HepG2 (cell line): Measurements from ENCODE around the gene INO80C. TPM values are rescaled to one million over a fixed set of nuclear protein-coding genes. Genes with fewer than 3 reads are reported as not detected.

Source experiments
- ATAC-seq: fragments of 200-7000 bp; cut with Tn5 transposase; 3 replicates; pipeline ENCODE4 v1.9.1; 2020; ENCODE audit warnings: mild to moderate bottlenecking, moderate library complexity
- BruUV-seq: library from RNA; stranded (reverse); fragments of 400-500 nt; replicated peaks from 2 replicates; lab custom pipeline; 2021; lab: Mats Ljungman, UMichigan
- CTCF ChIA-PET: fragments of 300-600 bp; formaldehyde crosslinking; extraction: SDS; loops from one replicate; lab custom pipeline; 2021; ENCODE audit warnings: low total read pairs, inconsistent platforms, low intra/inter-chr PET ratio; lab: Yijun Ruan, JAX
- POLR2A ChIA-PET: fragments of 350-600 bp; sonication (Branson Sonifier 250); formaldehyde crosslinking; loops from one replicate; lab custom pipeline; 2020; ENCODE audit warnings: antibody characterized with exemption, inconsistent platforms; lab: Yijun Ruan, JAX
- DNase-seq: peaks from one replicate; pipeline ENCODE4 v3.0.0-alpha.2; 2015; ENCODE audit warnings: low spot score
- FAIRE-seq: peaks from 3 replicates; lab custom pipeline; 2011; peaks lifted over from hg19 to GRCh38; lab: Jason Lieb, UNC
- H2AFZ ChIP-seq: one replicate; pipeline ENCODE4 v1.6.1; 2011; ENCODE audit warnings: low read length, inconsistent platforms
- H3K27ac ChIP-seq: fragments of 300-600 bp; 3 replicates; pipeline ENCODE4 v1.8.0; 2011; ENCODE audit warnings: mixed run types, mild to moderate bottlenecking, mixed read lengths, low read length, inconsistent platforms; ENCODE audit not compliant: insufficient read depth; ENCODE audit errors: extremely low read length
- H3K27me3 ChIP-seq, 2 experiments: fragments of 200-600 bp in 1 of 2; 2 replicates in 1 of 2; 3 replicates in 1 of 2; pipeline versions ENCODE4 v1.6.0 to v1.8.0; 2011; ENCODE audit warnings: low read length in 2 of 2, mild to moderate bottlenecking in 2 of 2, moderate library complexity in 2 of 2, inconsistent platforms in 1 of 2; ENCODE audit not compliant: insufficient read depth in 2 of 2, control insufficient read depth in 1 of 2
- H3K36me3 ChIP-seq, 2 experiments: fragments of 200-600 bp in 1 of 2; replicated peaks in 1 of 2; 2 replicates in 1 of 2; 3 replicates in 1 of 2; pipeline versions ENCODE4 v1.5.1 to v1.8.0; 2011; ENCODE audit warnings: low read length in 2 of 2, inconsistent platforms in 1 of 2; ENCODE audit not compliant: insufficient read depth in 2 of 2, control insufficient read depth in 1 of 2
- H3K4me1 ChIP-seq: 2 replicates; pipeline ENCODE4 v1.5.1; 2012; ENCODE audit warnings: low read length, inconsistent platforms; ENCODE audit not compliant: insufficient read depth
- H3K4me2 ChIP-seq: 2 replicates; pipeline ENCODE4 v1.6.0; 2011; ENCODE audit warnings: low read depth, low read length, inconsistent platforms
- H3K4me3 ChIP-seq, 3 experiments: fragments of 200-600 bp in 1 of 3; sonication (generic), shearing (Covaris generic) in 1 of 3; replicated peaks in 1 of 3; 2 replicates each; pipeline ENCODE4 v1.5.1; 2011 to 2016; ENCODE audit warnings: low read length in 3 of 3, inconsistent platforms in 2 of 3, low read depth in 2 of 3, mild to moderate bottlenecking in 2 of 3, control low read depth in 1 of 3, mixed read lengths in 1 of 3; ENCODE audit not compliant: insufficient read depth in 1 of 3
- H3K79me2 ChIP-seq: one replicate; pipeline ENCODE4 v1.6.1; 2011; ENCODE audit warnings: low read length, inconsistent platforms; ENCODE audit not compliant: insufficient read depth
- H3K9ac ChIP-seq: 2 replicates; pipeline ENCODE4 v1.6.0; 2011; ENCODE audit warnings: mild to moderate bottlenecking, low read depth, low read length, inconsistent platforms; ENCODE audit not compliant: insufficient read depth
- H3K9me3 ChIP-seq: 2 replicates; pipeline ENCODE4 v1.5.1; 2012; ENCODE audit warnings: mild to moderate bottlenecking, low read length
- H4K20me1 ChIP-seq: 2 replicates; pipeline ENCODE4 v1.6.0; 2011; ENCODE audit warnings: inconsistent platforms, mild to moderate bottlenecking, low read length, moderate library complexity; ENCODE audit not compliant: insufficient read depth
- ARID5B ChIP-seq: IDR thresholded peaks from 2 replicates; pipeline ENCODE4 v1.4.0; 2020; ENCODE audit warnings: mild to moderate bottlenecking, missing genetic modification reagents
- ELF3 ChIP-seq: IDR thresholded peaks from 2 replicates; pipeline ENCODE4 v1.6.1; 2016; ENCODE audit warnings: missing genetic modification reagents, missing compliant biosample characterization
- ETV5 ChIP-seq: IDR thresholded peaks from 2 replicates; pipeline ENCODE4 v1.6.1; 2018; ENCODE audit warnings: missing biosample characterization, missing genetic modification reagents, inconsistent platforms, borderline replicate concordance
- GATAD2A ChIP-seq: IDR thresholded peaks from 2 replicates; pipeline ENCODE4 v1.6.1; 2016
- HNF4A ChIP-seq: sonication (generic); formaldehyde crosslinking; IDR thresholded peaks from 2 replicates; pipeline ENCODE4 v1.4.0; 2020; ENCODE audit warnings: missing genetic modification reagents
- MTA1 ChIP-seq: sonication (generic); formaldehyde crosslinking; IDR thresholded peaks from 2 replicates; pipeline ENCODE4 v1.4.0; 2020; ENCODE audit warnings: missing genetic modification reagents, mild to moderate bottlenecking, borderline replicate concordance
- NCOA2 ChIP-seq: sonication (generic); formaldehyde crosslinking; IDR thresholded peaks from 2 replicates; pipeline ENCODE4 v1.8.0; 2022; ENCODE audit warnings: inconsistent platforms
- NFKB2 ChIP-seq: sonication (generic); formaldehyde crosslinking; IDR thresholded peaks from 2 replicates; pipeline ENCODE4 v1.4.0; 2020; ENCODE audit warnings: missing genetic modification reagents, borderline replicate concordance
- ONECUT2 ChIP-seq: sonication (generic); formaldehyde crosslinking; IDR thresholded peaks from 2 replicates; pipeline ENCODE4 v1.4.0; 2020; ENCODE audit warnings: missing genetic modification reagents
- RARA ChIP-seq: IDR thresholded peaks from 2 replicates; pipeline ENCODE4 v1.6.1; 2016; ENCODE audit warnings: missing genetic modification reagents, missing compliant biosample characterization
- SOX13 ChIP-seq, 3 experiments: fragments of 450-650 bp in 1 of 3; sonication (generic) in 1 of 3; formaldehyde crosslinking in 1 of 3; IDR thresholded peaks in 2 of 3; conservative IDR thresholded peaks in 1 of 3; 2 replicates each; pipeline versions ENCODE4 v1.5.0 to v1.6.1; 2016 to 2020; ENCODE audit warnings: antibody characterized with exemption in 1 of 3, mild to moderate bottlenecking in 1 of 3, missing compliant biosample characterization in 1 of 3, missing genetic modification reagents in 1 of 3, moderate library complexity in 1 of 3
- TCF7 ChIP-seq: sonication (generic); IDR thresholded peaks from 2 replicates; pipeline ENCODE4 v1.6.1; 2016; ENCODE audit warnings: antibody characterized with exemption, low read depth
- ZFX ChIP-seq: sonication (generic); formaldehyde crosslinking; IDR thresholded peaks from 2 replicates; pipeline ENCODE4 v1.4.0; 2020; ENCODE audit warnings: mild to moderate bottlenecking, low read depth, missing genetic modification reagents, moderate library complexity
- ZNF225 ChIP-seq: sonication (generic); formaldehyde crosslinking; IDR thresholded peaks from 2 replicates; pipeline ENCODE4 v1.4.0; 2020; ENCODE audit warnings: mild to moderate bottlenecking, missing genetic modification reagents
- ZNF317 ChIP-seq: sonication (generic); formaldehyde crosslinking; IDR thresholded peaks from 2 replicates; pipeline ENCODE4 v1.5.0; 2020; ENCODE audit warnings: mild to moderate bottlenecking, missing genetic modification reagents
- WGBS: methylation state at CpG from one replicate; pipeline ENCODE4 v1.1.6; 2017; ENCODE audit warnings: low lambda C conversion rate; 5-methylcytosine and 5-hydroxymethylcytosine counted together
- in situ Hi-C: cut with HindIII; loops from 2 replicates; pipeline ENCODE4 v1.10.0; 2017; ENCODE audit warnings: low pct_unique_long_range_greater_than_20kb; ENCODE audit not compliant: extremely low pct_ligation_motif_present
- intact Hi-C: fragments of 100-400 bp; cut with micrococcal nuclease; formaldehyde crosslinking; loops from one replicate; pipeline ENCODE4 v1.10.0; 2022; ENCODE audit not compliant: unreplicated experiment
- polyA plus RNA-seq, 8 experiments: library from polyadenylated mRNA; depleted of rRNA in 3 of 8; stranded (reverse) in 7 of 8; unstranded in 1 of 8; fragments of >200 nt; fragmentation: Illumina TruSeq in 4 of 8; extraction: Trizol in 4 of 8; gene quantifications; 2 replicates each; pipeline versions ENCODE4 v1.2.1 to v1.2.3, GENCODE V29; 2011 to 2016; ENCODE audit warnings: low read depth in 4 of 8, missing spikeins in 1 of 8, mixed read lengths in 1 of 8; ENCODE audit not compliant: insufficient read depth in 1 of 8
- total RNA-seq, 5 experiments: library from RNA; depleted of rRNA; stranded (reverse); fragments of >200 nt; fragmentation: Illumina TruSeq; extraction: Trizol; gene quantifications; 2 replicates each; pipeline ENCODE4 v1.2.3, GENCODE V29; 2016; ENCODE audit warnings: low read depth in 1 of 5
- TF ChIP-seq, protein P1 (sequence below): IDR thresholded peaks from 2 replicates; pipeline ENCODE4 v1.6.1; 2012; ENCODE audit warnings: inconsistent platforms
- TF ChIP-seq, protein P2 (sequence below): sonication (generic); formaldehyde crosslinking; IDR thresholded peaks from 2 replicates; pipeline ENCODE4 v1.5.0; 2020; ENCODE audit warnings: missing genetic modification reagents

Gene INO80C
- total and polyA plus RNA-seq, 2 of the 13 experiments (the other 11 are each of a cell fraction or from before 2014, with no cell fraction given), result 8.2 to 15.4 TPM

DNA sequence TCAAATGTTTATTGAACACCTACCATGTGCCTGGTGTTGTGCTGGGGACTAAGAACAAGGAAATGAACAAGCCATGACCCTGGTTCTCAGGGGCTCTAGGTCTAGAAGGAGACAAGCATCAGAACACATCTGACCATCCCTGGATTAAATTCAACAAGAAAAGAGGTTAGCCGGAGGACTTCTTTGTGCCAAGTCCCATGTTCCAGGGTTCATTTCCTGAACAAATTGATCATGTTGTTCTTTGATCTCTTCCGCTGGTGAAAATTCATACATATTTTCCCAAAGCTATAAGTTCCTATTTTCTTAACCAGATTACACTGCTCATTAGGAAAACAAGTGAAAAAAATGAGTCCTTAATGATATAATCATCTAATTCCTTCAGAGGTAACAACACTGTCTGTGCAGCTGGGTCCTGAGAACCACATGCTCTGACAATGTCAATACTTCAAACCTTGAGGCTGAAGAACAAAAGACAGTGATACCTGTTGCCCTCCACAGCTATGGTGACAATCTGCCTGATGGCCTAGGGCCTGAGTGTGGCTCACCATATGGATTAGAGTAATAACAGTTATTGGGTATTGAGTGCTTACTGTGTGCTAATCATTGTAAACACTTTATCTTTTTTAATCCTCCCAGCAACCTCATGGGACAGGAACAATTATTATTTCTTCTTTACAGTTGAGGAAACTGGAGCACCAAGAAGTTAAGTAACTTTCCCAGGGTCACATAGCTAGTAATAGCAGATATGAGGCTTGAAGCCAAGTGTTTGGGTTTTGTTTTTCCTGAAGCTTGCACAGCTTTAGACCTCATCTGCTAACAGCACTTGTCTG is 24.6 kb upstream of the INO80C start:
- 0% methylated on average over 2 of the region's 2 CpGs for WGBS
- TF ChIP-seq ONECUT2 (CRISPR knock-in tag), result 0 out of 2 replicates have a peak, but pooled peaks have one; percentile 18
- TF ChIP-seq HNF4A (CRISPR knock-in tag), result peak; percentile 25; the same call in 1 of the 2 replicates
- no peak for TF ChIP-seq ZNF225 (CRISPR knock-in tag)
- TF ChIP-seq, protein P1, sequence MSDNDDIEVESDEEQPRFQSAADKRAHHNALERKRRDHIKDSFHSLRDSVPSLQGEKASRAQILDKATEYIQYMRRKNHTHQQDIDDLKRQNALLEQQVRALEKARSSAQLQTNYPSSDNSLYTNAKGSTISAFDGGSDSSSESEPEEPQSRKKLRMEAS, result no peak
- TF ChIP-seq SOX13 (IDR thresholded peaks at IDR 0.05), result no peak
- TF ChIP-seq SOX13 (CRISPR knock-in tag; conservative IDR thresholded peaks at IDR 0.05 in 1 of 2, IDR thresholded peaks at IDR 0.05 in 1 of 2), result peak in 1 of 2 experiments; percentile 29; a peak in 1 of 4 replicates
- TF ChIP-seq ARID5B (CRISPR knock-in tag), result peak; percentile 33; the same call in 1 of the 2 replicates
- TF ChIP-seq MTA1, result no peak
- 0 out of 2 replicates have a peak, but pooled peaks have one; percentile 28 for TF ChIP-seq ZNF317
- 0 out of 2 replicates have a peak, but pooled peaks have one; percentile 34 for TF ChIP-seq ELF3
- no peak for TF ChIP-seq NFKB2 (CRISPR knock-in tag)
- peak; percentile 63; the same call in 1 of the 2 replicates for TF ChIP-seq ETV5 (CRISPR knock-in tag)
- TF ChIP-seq GATAD2A (CRISPR knock-in tag), result peak; percentile 39; the same call in 1 of the 2 replicates
- peak; percentile 50; the same call in 1 of the 2 replicates for TF ChIP-seq TCF7
- 0 out of 2 replicates have a peak, but pooled peaks have one; percentile 31 for TF ChIP-seq ZFX (CRISPR knock-in tag)
- TF ChIP-seq, protein P2, sequence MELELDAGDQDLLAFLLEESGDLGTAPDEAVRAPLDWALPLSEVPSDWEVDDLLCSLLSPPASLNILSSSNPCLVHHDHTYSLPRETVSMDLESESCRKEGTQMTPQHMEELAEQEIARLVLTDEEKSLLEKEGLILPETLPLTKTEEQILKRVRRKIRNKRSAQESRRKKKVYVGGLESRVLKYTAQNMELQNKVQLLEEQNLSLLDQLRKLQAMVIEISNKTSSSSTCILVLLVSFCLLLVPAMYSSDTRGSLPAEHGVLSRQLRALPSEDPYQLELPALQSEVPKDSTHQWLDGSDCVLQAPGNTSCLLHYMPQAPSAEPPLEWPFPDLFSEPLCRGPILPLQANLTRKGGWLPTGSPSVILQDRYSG, result no peak
- TF ChIP-seq NCOA2 (CRISPR knock-in tag), result 0 out of 2 replicates have a peak, but pooled peaks have one; percentile 29
- peak; percentile 64 for TF ChIP-seq RARA (CRISPR knock-in tag)

More for the DNA sequence above, 24.6 kb upstream of the INO80C start:
- no peak for DNase-seq
- no peaks in the 10 kb centered on the region for H4K20me1 ChIP-seq
- ChIA-PET CTCF (no interaction called here), POLR2A (interaction anchor here (1.0 kb wide), 1 partner anchor 25 kb away, joined by 4 read pairs; the partner anchor contains the start of gene INO80C)
- BruUV-seq, result no TSS peak
- H3K27ac ChIP-seq, result no peak overlapping the region
- no peak for FAIRE-seq
- H3K9me3 ChIP-seq, result no peaks in the 10 kb centered on the region
- no peak overlapping the region for H3K9ac ChIP-seq
- intact Hi-C loops (no loop called here), in situ Hi-C loops (no loop called here)
- ATAC-seq, result peak; percentile 60
- H3K79me2 ChIP-seq, result no peaks in the 10 kb centered on the region
- H3K4me3 ChIP-seq, result no peak overlapping the region
- H3K36me3 ChIP-seq, result no peaks in the 10 kb centered on the region
- no peak overlapping the region for H2AFZ ChIP-seq
- peak overlapping the region; percentile 25 for H3K4me2 ChIP-seq
- H3K4me1 ChIP-seq, result peaks cover 58% of the 10 kb centered on the region
- H3K27me3 ChIP-seq, result no peaks in the 10 kb centered on the region
